Thymus (tissue), 11 donors: ENCODE measurements around the gene PPM1H. TPM values are rescaled to one million over a fixed set of nuclear protein-coding genes. Genes with fewer than 3 reads are reported as not detected.

Source experiments
- DNase-seq, 9 donors: peaks; one replicate each; pipeline ENCODE4 v3.0.0-alpha.2; 2013; ENCODE audit warnings: low spot score in 9 of 9, low read depth in 6 of 9, missing footprints in 1 of 9
- H3K27ac ChIP-seq, 2 donors: one replicate each; pipeline ENCODE4 v1.5.1; 2013; ENCODE audit warnings: control low read depth in 1 of 2, low read depth in 1 of 2, low read length in 1 of 2, mild to moderate bottlenecking in 1 of 2, moderate library complexity in 1 of 2
- H3K27me3 ChIP-seq, 2 donors: one replicate each; pipeline ENCODE4 v1.5.1; 2013; ENCODE audit warnings: low read length in 1 of 2; ENCODE audit not compliant: control insufficient read depth in 2 of 2, insufficient read depth in 1 of 2
- H3K36me3 ChIP-seq, 2 donors: one replicate each; pipeline ENCODE4 v1.5.1; 2013; ENCODE audit warnings: low read length in 1 of 2, mild to moderate bottlenecking in 1 of 2, moderate library complexity in 1 of 2; ENCODE audit not compliant: control insufficient read depth in 2 of 2, insufficient read depth in 2 of 2
- H3K4me1 ChIP-seq, 2 donors: one replicate each; pipeline ENCODE4 v1.5.1; 2013; ENCODE audit warnings: low read length in 2 of 2; ENCODE audit not compliant: control insufficient read depth in 2 of 2, insufficient read depth in 2 of 2
- H3K4me3 ChIP-seq, 2 donors: one replicate each; pipeline ENCODE4 v1.5.1; 2013; ENCODE audit warnings: low read length in 2 of 2, control low read depth in 1 of 2, mild to moderate bottlenecking in 1 of 2
- H3K9me3 ChIP-seq, 2 donors: one replicate each; pipeline ENCODE4 v1.5.1; 2013; ENCODE audit warnings: low read length in 1 of 2, mild to moderate bottlenecking in 1 of 2; ENCODE audit not compliant: control insufficient read depth in 2 of 2, insufficient read depth in 1 of 2
- WGBS: extraction: QIAGEN DNeasy Blood & Tissue Kit; methylation state at CpG from one replicate; pipeline ENCODE4 v1.1.7; 2013; 5-methylcytosine and 5-hydroxymethylcytosine counted together
- polyA plus RNA-seq: library from polyadenylated mRNA; stranded (reverse); fragments of 200-250 nt; gene quantifications from one replicate; pipeline ENCODE4 v1.2.3, GENCODE V29; 2013
- total RNA-seq: library from RNA; stranded (reverse); fragments of 120-200 nt; gene quantifications from one replicate; pipeline ENCODE4 v1.2.4, GENCODE V29; 2013
- donor health status: healthy.

The PPM1H gene
- total and polyA plus RNA-seq, 2 donors: 3.6 to 7.8 TPM

DNA sequence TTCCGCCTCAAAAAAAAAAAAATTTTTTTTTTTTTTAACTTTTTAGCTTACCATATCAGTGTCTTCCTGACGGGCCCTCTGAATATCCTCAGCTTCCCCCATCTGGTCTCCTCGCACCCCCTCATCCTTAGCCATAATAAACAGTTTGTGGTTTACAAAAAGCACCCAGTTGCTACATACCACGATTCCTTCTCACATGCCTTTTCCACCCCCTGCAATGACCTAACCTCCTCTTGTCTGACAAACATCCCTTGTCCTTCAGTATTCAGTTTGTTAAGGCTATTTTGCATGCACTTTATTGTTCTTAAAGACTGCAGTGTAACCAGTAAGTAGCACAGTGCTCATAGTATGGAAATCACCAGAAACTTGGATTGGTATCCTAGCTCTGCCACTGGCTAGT, 88.5 kb downstream of the PPM1H start:
- no peak for DNase-seq
- Histone ChIP-seq H3K4me3 (no peak overlapping the region), H3K27ac (no peak overlapping the region), H3K36me3 (no peaks in the 10 kb centered on the region), H3K4me1 (no peaks in the 10 kb centered on the region), H3K9me3 (no peaks in the 10 kb centered on the region), H3K27me3 (no peaks in the 10 kb centered on the region)
- 69% methylated on average over 4 of the region's 4 CpGs for WGBS

DNA sequence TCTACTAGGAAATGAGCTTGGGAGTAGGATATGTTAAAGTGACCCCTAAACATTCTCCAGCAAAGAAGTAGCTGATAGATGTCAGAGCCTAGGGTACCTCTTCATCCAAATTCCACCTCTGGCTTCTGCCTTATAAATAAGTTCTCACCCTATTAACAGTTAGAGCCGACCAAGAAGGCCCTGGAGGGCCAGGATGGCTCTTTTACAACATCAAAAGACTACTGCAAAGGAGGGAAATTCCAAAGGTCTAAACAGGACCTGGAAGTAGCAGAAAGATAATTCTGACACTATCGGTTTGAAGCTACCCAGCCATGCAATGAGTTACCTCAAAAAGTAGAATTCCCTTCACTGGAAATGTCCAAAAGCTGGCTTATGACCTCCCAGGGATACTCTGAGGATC, 90.0 kb downstream of the PPM1H start:
- H3K4me1 ChIP-seq: no peaks in the 10 kb centered on the region
- H3K27me3 ChIP-seq: no peaks in the 10 kb centered on the region
- 95% methylated on average over 2 of the region's 2 CpGs for WGBS
- H3K27ac ChIP-seq: no peak overlapping the region
- H3K4me3 ChIP-seq: no peak overlapping the region
- no peaks in the 10 kb centered on the region for H3K9me3 ChIP-seq
- no peaks in the 10 kb centered on the region for H3K36me3 ChIP-seq
- DNase-seq: no peak

DNA sequence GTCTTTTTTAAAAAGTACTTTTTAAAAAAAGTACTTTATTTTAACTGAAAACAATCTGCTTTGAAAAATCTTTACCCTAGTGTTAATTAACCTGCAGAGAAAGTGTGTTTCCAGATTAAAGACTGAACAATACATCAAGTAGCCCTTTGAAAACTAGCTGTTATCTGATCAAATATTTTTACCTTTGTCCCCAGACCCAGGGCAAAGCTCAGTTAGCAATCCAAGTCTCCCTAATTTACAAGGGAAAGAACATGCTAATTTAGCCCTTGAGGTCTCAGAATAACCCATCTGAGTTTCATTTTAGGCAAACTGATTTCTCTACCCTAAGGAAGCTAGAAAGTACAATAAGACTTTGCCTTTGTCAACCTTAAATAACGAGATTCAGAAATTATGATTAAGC, 91.2 kb downstream of the PPM1H start:
- Histone ChIP-seq H3K27me3 (no peaks in the 10 kb centered on the region), H3K4me1 (no peaks in the 10 kb centered on the region), H3K36me3 (no peaks in the 10 kb centered on the region), H3K9me3 (no peaks in the 10 kb centered on the region), H3K4me3 (no peak overlapping the region), H3K27ac (no peak overlapping the region)
- no peak for DNase-seq
- 75% methylated on average over 1 of the region's 1 CpG for WGBS

DNA sequence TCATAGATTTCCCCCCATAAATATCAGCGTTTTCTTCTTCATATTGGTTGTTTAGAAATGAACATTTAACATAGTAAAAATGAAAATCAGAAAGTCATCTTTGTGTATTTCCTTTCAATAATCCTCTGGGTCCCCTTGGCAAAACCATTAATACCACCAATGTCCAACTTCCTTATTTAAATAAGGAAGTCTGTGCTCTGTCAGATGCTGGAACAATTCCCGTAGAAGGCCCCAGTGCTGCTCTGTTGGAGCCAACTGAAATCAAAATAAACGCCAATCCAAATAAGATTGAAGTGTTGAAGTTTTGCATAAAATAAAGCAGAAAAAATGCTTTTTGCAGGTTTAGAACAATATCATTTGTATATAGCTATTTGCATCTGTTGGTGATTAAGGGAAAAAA, 93.1 kb downstream of the PPM1H start:
- Histone ChIP-seq H3K27ac (no peak overlapping the region), H3K36me3 (no peaks in the 10 kb centered on the region), H3K9me3 (no peaks in the 10 kb centered on the region), H3K27me3 (no peaks in the 10 kb centered on the region), H3K4me1 (no peaks in the 10 kb centered on the region), H3K4me3 (no peak overlapping the region)
- WGBS: 41% methylated on average over 3 of the region's 3 CpGs
- DNase-seq: no peak

DNA sequence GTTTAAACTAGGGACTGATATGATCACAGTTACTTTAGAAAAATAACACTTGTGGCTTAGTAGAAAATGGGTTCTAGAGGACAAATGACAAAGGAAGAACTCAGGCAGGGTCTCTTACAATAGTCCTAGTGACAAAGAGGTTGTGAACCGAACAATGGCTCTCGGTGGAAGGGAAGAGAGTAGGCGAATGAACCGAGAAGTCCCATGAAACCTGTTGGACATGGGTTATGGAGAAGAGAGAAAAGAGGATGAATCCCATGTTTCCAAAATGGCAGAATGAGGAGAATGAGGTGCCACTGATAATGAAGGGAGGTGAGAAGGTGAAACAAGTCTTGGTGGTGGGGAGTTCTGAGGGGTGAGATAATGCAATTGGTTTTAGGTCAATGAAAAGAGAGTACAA, 94.1 kb downstream of the PPM1H start:
- no peaks in the 10 kb centered on the region for H3K9me3 ChIP-seq
- no peaks in the 10 kb centered on the region for H3K4me1 ChIP-seq
- no peaks in the 10 kb centered on the region for H3K27me3 ChIP-seq
- H3K36me3 ChIP-seq: no peaks in the 10 kb centered on the region
- 98% methylated on average over 4 of the region's 4 CpGs for WGBS
- H3K27ac ChIP-seq: no peak overlapping the region
- no peak overlapping the region for H3K4me3 ChIP-seq
- DNase-seq: no peak

DNA sequence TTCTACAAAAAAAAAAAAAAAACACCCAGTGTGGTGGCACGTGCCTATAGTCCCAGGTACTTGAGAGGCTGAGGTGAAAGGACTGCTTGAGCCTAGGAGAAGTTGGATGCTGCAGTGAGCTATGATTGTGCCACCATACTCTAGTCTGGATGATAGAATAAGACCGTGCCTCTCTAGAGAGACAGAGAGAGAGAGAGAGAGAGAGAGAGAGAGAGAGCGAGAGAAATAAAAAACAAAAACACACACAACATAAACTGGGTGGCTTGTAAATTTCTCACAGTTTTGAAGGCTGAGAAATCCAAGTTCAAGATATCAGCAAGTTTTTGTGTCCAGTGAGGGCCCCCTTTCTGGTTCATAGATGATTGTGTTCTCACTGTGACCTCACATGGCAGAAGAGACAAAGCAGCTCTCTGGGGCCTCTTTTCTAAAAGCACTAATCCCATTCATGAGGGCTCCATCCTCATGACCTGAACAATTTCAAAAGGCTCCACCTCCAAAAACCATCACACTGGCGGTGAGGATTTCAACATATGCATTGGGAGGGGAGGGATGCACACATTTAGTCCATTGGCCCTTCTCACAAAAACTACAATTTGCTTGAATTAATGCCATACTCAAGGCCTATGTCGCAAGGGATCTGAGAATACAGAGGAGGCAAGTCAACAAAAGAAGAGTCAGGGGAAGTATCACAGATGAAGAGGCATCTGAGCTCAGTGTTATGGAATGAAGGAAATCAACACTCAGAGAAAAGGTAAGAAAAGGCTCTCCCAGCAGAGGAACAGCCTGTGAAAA, 94.9 kb downstream of the PPM1H start:
- Histone ChIP-seq H3K36me3 (no peaks in the 10 kb centered on the region), H3K27me3 (no peaks in the 10 kb centered on the region), H3K27ac (no peak overlapping the region), H3K4me1 (no peaks in the 10 kb centered on the region), H3K4me3 (no peak overlapping the region), H3K9me3 (no peaks in the 10 kb centered on the region)
- DNase-seq: no peak
- 97% methylated on average over 5 of the region's 5 CpGs for WGBS

DNA sequence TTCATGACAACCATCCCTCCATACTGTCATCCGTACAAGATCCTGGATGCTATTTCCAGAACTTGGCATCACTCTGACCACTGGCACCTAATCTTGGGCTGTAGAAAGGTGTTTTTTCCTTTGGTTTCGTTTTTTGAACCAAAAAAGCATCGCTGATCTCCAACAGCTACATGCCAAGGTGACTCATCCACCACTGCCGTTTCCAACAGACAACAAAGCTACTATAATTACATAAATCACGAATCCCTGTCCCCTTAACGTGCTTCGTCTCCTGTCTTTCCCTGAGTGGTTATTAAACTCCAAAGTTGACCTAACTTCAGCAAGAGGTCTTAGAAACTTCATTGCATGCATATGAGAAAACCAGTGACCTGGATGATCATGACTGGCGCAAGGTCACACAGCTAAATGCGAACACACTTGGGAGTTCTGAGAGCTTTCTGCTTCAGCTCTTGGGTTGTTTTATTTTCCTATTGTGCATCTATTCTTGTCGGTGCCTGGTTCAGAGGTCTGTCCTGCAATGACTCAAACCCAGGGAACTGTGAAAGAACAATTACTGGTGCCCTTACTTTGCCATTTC, 99.9 kb downstream of the PPM1H start:
- H3K4me1 ChIP-seq: no peaks in the 10 kb centered on the region
- H3K4me3 ChIP-seq: no peak overlapping the region
- DNase-seq: no peak
- 94% methylated on average over 10 of the region's 10 CpGs for WGBS
- H3K9me3 ChIP-seq: no peaks in the 10 kb centered on the region
- no peaks in the 10 kb centered on the region for H3K27me3 ChIP-seq
- no peaks in the 10 kb centered on the region for H3K36me3 ChIP-seq
- no peak overlapping the region for H3K27ac ChIP-seq

DNA sequence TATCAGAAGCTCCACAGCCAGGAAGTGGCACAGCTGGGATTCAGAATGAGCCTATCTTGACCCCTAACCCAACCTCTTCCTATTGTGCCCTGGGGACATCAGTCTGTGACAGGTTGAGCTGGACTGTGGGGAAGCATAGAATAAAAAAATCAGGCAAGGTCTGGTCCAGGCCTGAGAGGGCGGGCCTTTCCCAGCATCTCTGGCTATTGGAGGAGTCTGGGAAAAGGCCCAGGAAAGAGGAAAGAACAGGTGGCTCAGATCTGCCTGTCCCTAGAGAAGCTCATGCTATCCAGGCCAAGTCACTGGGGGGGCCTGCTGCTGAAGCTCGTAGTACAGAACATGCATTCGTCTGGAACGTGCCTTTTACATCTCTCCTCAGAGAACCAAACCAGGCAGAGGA, 100.5 kb downstream of the PPM1H start:
- Histone ChIP-seq H3K36me3 (no peaks in the 10 kb centered on the region), H3K9me3 (no peaks in the 10 kb centered on the region), H3K4me3 (no peak overlapping the region), H3K4me1 (no peaks in the 10 kb centered on the region), H3K27ac (no peak overlapping the region), H3K27me3 (no peaks in the 10 kb centered on the region)
- no peak for DNase-seq
- WGBS: 98% methylated on average over 4 of the region's 4 CpGs

DNA sequence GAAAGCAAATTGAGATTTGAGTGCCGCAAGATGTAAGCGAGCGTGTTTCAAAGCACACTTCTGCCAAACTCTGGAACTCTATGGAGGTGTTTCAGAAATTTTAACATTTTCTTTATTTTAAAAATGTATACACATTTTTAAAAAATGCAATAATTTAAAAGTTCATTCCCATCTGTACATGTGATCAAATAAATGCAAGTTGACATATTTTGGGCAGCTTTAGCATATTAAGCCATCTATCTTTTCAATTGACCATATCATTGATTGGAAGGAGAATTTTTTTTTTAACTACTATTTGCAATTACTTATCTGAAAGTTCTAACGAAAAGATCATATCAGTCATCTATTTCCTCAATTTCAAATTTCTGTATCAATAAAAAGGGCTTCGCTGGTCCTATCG, 101.3 kb downstream of the PPM1H start:
- Histone ChIP-seq H3K36me3 (no peaks in the 10 kb centered on the region), H3K27me3 (no peaks in the 10 kb centered on the region), H3K27ac (no peak overlapping the region), H3K4me3 (no peak overlapping the region), H3K9me3 (no peaks in the 10 kb centered on the region), H3K4me1 (no peaks in the 10 kb centered on the region)
- 98% methylated on average over 6 of the region's 6 CpGs for WGBS
- DNase-seq: no peak
